GM19455 (cell line): ENCODE results near the gene SUSD5.

Experiments used
- ATAC-seq: cut with Tn5 transposase; IDR thresholded peaks from one replicate; pipeline ENCODE4 v1.9.1; 2021; ENCODE audit not compliant: unreplicated experiment

The SUSD5 gene

DNA sequence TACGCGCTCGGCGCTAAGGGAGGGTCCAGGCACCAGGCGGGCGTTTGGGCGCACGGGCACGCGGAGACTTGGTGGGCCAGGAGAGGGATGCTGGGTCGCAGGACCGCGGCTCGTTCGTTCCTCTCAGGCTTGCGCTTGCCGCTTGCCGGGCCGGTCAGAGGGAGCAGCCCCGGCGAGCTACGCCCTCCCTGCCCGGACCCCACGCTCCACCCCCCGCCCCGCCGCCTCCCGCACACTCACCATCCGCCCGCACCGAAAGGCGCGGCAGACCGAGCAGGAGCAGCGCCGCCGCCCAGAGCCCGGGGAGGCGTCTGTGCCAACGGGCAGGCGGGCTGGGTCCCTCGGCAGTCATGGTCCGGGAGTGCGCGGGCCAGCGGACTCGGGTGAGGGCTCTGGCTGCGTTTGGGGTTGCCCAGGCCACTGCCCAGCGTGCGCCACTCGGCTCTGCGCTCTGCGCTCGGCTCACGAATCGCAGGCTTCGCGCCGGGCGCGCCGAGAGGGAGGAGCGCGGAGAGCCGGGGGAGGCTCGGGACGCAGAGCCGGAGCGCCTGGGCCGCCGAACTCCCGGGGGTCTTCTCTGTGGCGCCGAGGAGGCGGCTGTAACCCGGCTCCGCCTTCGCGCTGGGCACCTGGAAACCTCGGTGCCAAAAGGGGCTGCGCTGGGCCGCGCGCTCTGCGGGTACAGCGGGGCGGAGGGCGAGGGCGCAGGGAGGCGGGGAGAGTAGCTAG, at the start of gene SUSD5:
Gene SUSD5 (minus strand): TSS at position 365 of the 729 bp plus-strand sequence. CDS start 13 bp downstream, at position 352.
- ATAC-seq = no peak

GRCh38 chr3:33260104-33260503, 41.5 kb upstream of the SUSD5 start:
- ATAC-seq = no peak

GRCh38 chr3:33256249-33256648, 37.6 kb upstream of the SUSD5 start:
- ATAC-seq = no peak

GRCh38 chr3:33250712-33251111, 32.1 kb upstream of the SUSD5 start:
- no peak for ATAC-seq

DNA sequence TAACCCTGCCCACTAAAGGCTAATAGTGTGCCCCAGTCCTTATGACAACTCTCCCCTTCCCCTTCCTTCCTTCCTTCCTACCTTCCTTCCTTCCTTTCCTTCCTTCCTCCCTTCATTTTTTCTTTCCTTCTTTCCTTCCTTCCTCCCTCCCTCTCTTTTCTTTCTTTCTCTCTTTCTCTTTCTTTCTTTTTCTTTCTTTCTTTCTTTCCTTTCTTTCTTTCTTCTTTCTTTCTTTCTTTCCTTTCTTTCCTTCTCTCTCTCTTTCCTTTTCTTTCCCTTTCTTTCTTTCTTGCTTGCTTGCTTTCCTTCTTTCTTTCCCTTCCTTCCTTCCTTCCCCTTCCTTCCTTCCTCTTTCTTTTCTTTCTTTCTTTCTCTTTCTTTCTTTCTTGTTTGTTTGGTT, 28.2 kb upstream of the SUSD5 start:
- ATAC-seq = no peak

- ATAC-seq = no peak
These were observed 21.7 kb upstream of the SUSD5 start for GRCh38 chr3:33240261-33240660.

GRCh38 chr3:33238923-33239322, 20.3 kb upstream of the SUSD5 start:
- no peak for ATAC-seq

- no peak for ATAC-seq
These were observed 18.8 kb upstream of the SUSD5 start for GRCh38 chr3:33237439-33237838.

DNA sequence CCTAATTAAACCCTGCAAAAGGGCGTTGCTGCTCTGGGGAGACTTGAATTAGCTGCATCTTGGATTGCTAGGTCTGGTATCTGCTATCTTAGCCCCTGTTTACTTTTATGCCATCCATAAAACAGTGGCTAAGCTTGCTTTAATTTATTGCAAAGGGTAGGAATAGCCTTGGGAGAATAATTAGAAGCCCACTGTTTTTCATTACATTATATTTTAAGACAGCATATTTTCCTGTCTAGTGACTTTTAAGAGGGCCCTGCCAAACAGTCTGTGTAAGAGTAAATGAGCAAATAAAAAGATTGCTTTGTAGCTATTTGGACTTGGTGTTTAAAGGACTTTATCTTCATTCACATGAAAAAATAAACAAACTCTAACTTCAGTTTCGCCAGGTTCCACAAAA, 17.4 kb upstream of the SUSD5 start:
- no peak for ATAC-seq

DNA sequence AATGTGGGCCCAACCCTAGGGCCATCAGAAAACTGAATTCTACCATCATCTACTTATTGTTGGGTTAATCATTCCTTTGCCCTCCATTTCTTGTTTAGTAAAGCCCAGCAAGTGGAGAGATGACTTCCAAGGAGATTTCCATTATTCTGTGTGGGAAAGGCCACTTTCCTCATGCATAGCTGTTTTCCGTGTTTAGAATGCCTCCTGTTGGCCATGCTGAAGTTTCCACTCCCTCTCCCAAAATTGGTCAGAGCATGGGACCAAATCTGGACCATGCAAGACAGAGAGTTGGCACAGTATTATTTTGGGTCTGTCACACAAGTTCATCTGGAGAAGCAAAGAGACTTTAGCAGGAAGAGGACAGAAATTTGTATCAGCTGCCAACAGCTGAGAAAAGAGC, 15.3 kb upstream of the SUSD5 start:
- no peak for ATAC-seq

DNA sequence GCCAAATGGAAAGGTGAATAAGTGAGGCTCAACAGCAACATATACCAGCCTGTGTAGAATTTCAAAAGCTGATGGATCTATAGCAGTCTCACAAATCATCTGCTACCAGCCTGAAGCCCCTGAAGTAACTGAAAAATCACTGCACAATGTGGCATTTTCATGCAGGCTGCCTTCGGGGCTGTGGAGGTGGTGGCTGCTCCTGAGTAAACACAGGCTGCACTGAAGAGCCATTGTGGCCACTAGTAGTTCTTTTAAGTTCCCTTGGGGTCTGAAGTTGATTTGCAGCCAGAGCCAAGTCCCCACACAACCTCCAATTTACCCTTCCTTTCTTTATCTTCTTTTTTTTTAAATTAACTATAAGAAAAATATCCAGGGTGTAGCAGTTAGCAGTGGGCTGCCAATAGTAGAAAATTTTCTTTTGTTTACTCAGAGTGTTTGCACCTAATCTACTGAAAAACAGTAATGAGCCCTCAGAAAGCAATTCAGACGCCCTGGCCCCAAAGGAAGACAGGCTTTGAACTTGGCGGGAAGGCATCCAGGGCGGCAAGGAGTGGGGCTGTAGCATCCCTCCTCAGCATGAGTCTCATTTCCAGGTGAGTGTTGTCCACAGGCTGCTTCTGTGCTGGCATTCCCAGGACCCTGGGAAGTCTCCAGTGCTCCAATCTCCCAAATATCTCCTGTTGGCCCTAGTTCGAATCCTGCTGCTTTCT, 13.3 kb upstream of the SUSD5 start:
- ATAC-seq = no peak

DNA sequence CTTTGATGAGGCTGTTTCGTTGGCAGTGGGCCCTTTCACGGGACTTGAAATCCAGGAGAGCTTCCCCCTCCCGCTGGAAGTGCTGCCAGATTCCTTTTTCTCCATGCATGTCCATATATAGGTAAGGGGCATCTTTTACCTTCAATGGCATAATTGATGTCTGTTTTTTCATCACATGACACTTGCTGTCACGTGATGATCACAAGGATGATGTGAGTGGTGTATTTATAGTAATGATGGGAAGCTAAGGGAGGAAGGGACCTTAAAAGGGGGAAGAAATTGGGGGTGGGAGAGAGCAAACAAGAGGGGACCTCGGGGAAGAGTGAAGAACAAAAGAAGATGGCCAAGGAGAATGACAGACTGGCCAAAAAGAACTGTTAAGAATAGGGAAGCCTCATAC, 11.3 kb upstream of the SUSD5 start:
- no peak for ATAC-seq

DNA sequence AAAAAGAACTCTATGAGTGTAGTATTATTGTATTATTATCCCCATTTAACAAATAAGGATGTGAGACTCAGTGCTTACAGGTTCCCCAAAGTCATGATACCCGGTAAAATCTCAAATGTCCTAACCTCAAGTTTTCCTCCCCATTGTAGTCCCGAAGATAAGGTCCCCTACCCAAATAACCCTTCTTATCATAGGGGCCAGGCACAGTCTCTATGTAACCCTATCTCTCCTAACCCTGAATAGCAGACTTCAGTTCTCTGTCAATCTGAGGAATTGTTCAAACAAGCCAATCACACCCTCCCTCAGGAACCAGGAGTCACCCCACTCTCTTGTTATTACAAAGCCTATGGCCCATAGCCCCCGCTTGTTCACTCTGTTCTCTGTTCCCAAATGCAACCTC, 10.5 kb upstream of the SUSD5 start:
- ATAC-seq = no peak

GRCh38 chr3:33221241-33221640, 2.6 kb upstream of the SUSD5 start:
- ATAC-seq = no peak

DNA sequence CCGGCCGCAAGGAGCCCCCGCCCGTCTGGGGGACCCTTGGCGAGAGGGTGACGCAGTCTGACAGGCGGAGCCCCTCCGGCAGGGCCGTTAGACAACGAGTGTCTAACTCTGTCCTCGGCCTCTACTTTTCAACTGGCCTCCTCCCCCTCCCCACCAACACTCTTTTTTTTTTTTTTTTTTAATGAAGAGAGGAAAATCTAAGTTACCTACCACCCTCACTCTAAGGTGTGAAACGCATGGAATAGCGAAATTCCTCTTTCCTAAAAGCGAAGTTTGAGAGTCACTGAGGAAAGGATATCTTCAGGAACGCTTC, 521 bp upstream of the SUSD5 start:
- no peak for ATAC-seq

GRCh38 chr3:33217866-33218445, 654 bp downstream of the SUSD5 start:
- no peak for ATAC-seq

GRCh38 chr3:33215739-33216138, 2.9 kb downstream of the SUSD5 start:
- ATAC-seq = no peak

GRCh38 chr3:33212406-33212805, 6.2 kb downstream of the SUSD5 start:
- ATAC-seq = no peak

GRCh38 chr3:33211444-33211843, 7.2 kb downstream of the SUSD5 start:
- ATAC-seq = no peak

- ATAC-seq = no peak
These were observed 9.3 kb downstream of the SUSD5 start for GRCh38 chr3:33209357-33209756.

GRCh38 chr3:33202711-33203457, 15.7 kb downstream of the SUSD5 start:
- no peak for ATAC-seq

DNA sequence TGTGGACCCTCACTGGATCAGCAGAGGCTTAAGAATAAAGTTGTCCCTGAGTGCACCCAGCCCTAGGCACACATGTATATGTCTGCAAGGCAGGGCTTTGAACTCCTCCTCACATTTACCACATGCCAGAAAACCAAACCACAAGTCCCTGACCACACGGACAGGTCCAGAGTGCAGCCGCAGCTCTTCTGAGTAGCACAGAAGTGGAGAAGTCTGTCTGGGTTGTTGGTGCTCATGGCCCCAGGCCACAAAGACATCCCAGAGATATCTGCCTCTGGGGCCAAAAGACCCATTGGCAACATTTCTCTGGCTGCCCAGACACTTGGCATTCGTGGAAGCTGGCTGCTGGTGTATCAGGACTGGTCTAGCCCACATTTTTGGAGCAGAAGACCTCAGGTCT, 17.4 kb downstream of the SUSD5 start:
- no peak for ATAC-seq
